IMR-90 (cell line): ENCODE measurements around the gene TRIO. TPM values are rescaled to one million over a fixed set of nuclear protein-coding genes. Genes with fewer than 3 reads are reported as not detected.

ENCODE experiments used
- ATAC-seq: fragments of 200-7000 bp; cut with Tn5 transposase; 2 replicates; pipeline ENCODE4 v1.9.1; 2020; ENCODE audit warnings: low read depth, mild to moderate bottlenecking, moderate library complexity
- BruUV-seq: library from RNA; stranded (reverse); fragments of 400-500 nt; replicated peaks from 2 replicates; lab custom pipeline; 2021; lab: Mats Ljungman, UMichigan
- CTCF ChIA-PET: fragments of 300-600 bp; formaldehyde crosslinking; extraction: SDS; loops from one replicate; lab custom pipeline; 2021; ENCODE audit warnings: antibody characterized with exemption; lab: Yijun Ruan, JAX
- POLR2A ChIA-PET: fragments of 300-600 bp; sonication (Branson Sonifier 250); formaldehyde crosslinking; loops from one replicate; lab custom pipeline; 2022; ENCODE audit warnings: antibody characterized with exemption; ENCODE audit not compliant: unreplicated experiment; lab: Charles Lee
- DNase-seq: peaks from one replicate; pipeline ENCODE4 v3.0.0; 2013
- H2AFZ ChIP-seq: replicated peaks from 2 replicates; pipeline ENCODE3; 2013; ENCODE audit warnings: low read length, mild to moderate bottlenecking; ENCODE audit not compliant: poor library complexity
- H2AK5ac ChIP-seq: 2 replicates; pipeline ENCODE4 v1.6.1; 2013; ENCODE audit warnings: low read depth, low read length, inconsistent platforms
- H2AK9ac ChIP-seq: replicated peaks from 2 replicates; pipeline ENCODE3; 2013; ENCODE audit warnings: mild to moderate bottlenecking, low read depth, low read length, moderate library complexity; ENCODE audit not compliant: poor library complexity
- H2BK120ac ChIP-seq: 2 replicates; pipeline ENCODE4 v1.6.1; 2013; ENCODE audit warnings: low read depth, low read length, inconsistent platforms
- H2BK15ac ChIP-seq: 3 replicates; pipeline ENCODE4 v1.6.1; 2013; ENCODE audit warnings: low read depth, low read length, inconsistent platforms
- H2BK20ac ChIP-seq: 2 replicates; pipeline ENCODE4 v1.6.1; 2013; ENCODE audit warnings: low read depth, mild to moderate bottlenecking, inconsistent platforms, low read length, moderate library complexity
- H2BK5ac ChIP-seq: 2 replicates; pipeline ENCODE4 v1.6.1; 2013; ENCODE audit warnings: mild to moderate bottlenecking, low read depth, low read length, inconsistent platforms; ENCODE audit not compliant: poor library complexity, severe bottlenecking
- H3K14ac ChIP-seq: replicated peaks from 2 replicates; pipeline ENCODE4 v1.6.1; 2013; ENCODE audit warnings: low read depth, low read length, inconsistent platforms
- H3K18ac ChIP-seq: 2 replicates; pipeline ENCODE4 v1.6.1; 2013; ENCODE audit warnings: low read depth, low read length, control low read depth
- H3K23ac ChIP-seq: 2 replicates; pipeline ENCODE4 v1.6.1; 2013; ENCODE audit warnings: low read depth, low read length, inconsistent platforms
- H3K27ac ChIP-seq: 2 replicates; pipeline ENCODE4 v1.5.1; 2013; ENCODE audit warnings: mild to moderate bottlenecking, control low read depth, low read length; ENCODE audit not compliant: insufficient read depth
- H3K27me3 ChIP-seq: 2 replicates; pipeline ENCODE4 v1.6.1; 2013; ENCODE audit warnings: low read length; ENCODE audit not compliant: control insufficient read depth, insufficient read depth
- H3K36me3 ChIP-seq: 2 replicates; pipeline ENCODE4 v1.6.1; 2013; ENCODE audit warnings: low read length, mixed read lengths; ENCODE audit not compliant: control insufficient read depth, insufficient read depth
- H3K4ac ChIP-seq: 2 replicates; pipeline ENCODE4 v1.6.1; 2013; ENCODE audit warnings: low read depth, low read length, inconsistent platforms
- H3K4me1 ChIP-seq: 2 replicates; pipeline ENCODE4 v1.6.1; 2013; ENCODE audit warnings: low read length, mixed read lengths; ENCODE audit not compliant: control insufficient read depth, insufficient read depth
- H3K4me2 ChIP-seq: 2 replicates; pipeline ENCODE4 v1.6.1; 2013; ENCODE audit warnings: low read depth, mild to moderate bottlenecking, control low read depth, low read length, moderate library complexity
- H3K4me3 ChIP-seq: 2 replicates; pipeline ENCODE4 v1.5.1; 2013; ENCODE audit warnings: low read depth, mild to moderate bottlenecking, control low read depth, low read length, moderate library complexity; ENCODE audit not compliant: insufficient read depth
- H3K56ac ChIP-seq: 2 replicates; pipeline ENCODE4 v1.6.1; 2013; ENCODE audit warnings: low read length, inconsistent platforms; ENCODE audit not compliant: insufficient read depth; ENCODE audit errors: extremely low read depth
- H3K79me1 ChIP-seq, 2 experiments: 2 replicates each; pipeline ENCODE4 v1.6.1; 2013; ENCODE audit warnings: low read length in 2 of 2, inconsistent platforms in 1 of 2, low read depth in 1 of 2
- H3K9ac ChIP-seq: 2 replicates; pipeline ENCODE4 v1.6.1; 2013; ENCODE audit warnings: low read depth, low read length, control low read depth
- H3K9me1 ChIP-seq: 2 replicates; pipeline ENCODE4 v1.6.1; 2013; ENCODE audit warnings: low read length, inconsistent platforms; ENCODE audit not compliant: insufficient read depth
- H3K9me3 ChIP-seq: 2 replicates; pipeline ENCODE4 v1.6.1; 2013; ENCODE audit warnings: low read length; ENCODE audit not compliant: control insufficient read depth, insufficient read depth
- H4K20me1 ChIP-seq: 2 replicates; pipeline ENCODE4 v1.6.1; 2013; ENCODE audit warnings: low read length, inconsistent platforms; ENCODE audit not compliant: insufficient read depth
- H4K5ac ChIP-seq: 2 replicates; pipeline ENCODE4 v1.6.1; 2013; ENCODE audit warnings: mild to moderate bottlenecking, low read depth, low read length, control low read depth
- H4K8ac ChIP-seq, 2 experiments: 2 replicates each; pipeline ENCODE4 v1.6.1; 2013; ENCODE audit warnings: low read depth in 2 of 2, low read length in 2 of 2, control low read depth in 1 of 2, inconsistent platforms in 1 of 2
- H4K91ac ChIP-seq: 2 replicates; pipeline ENCODE4 v1.6.1; 2013; ENCODE audit warnings: low read depth, low read length, inconsistent platforms; ENCODE audit not compliant: insufficient read depth
- POLR2A ChIP-seq: IDR thresholded peaks from 2 replicates; pipeline ENCODE4 v1.6.1; 2012; ENCODE audit warnings: mild to moderate bottlenecking, low read depth, low read length
- SMC3 ChIP-seq: fragments of 150-350 bp; IDR thresholded peaks from 2 replicates; pipeline ENCODE4 v1.6.1; 2016; ENCODE audit warnings: low read depth, mild to moderate bottlenecking, antibody characterized with exemption, low read length, moderate library complexity
- WGBS, 2 experiments: methylation state at CpG; one replicate each; pipeline versions ENCODE4 v1.1.5 to v1.1.7; 2013; ENCODE audit warnings: missing lambda C conversion rate in 2 of 2; ENCODE audit not compliant: insufficient read length in 1 of 2; ENCODE audit errors: extremely low coverage in 2 of 2; 5-methylcytosine and 5-hydroxymethylcytosine counted together
- dilution Hi-C: fragments of 300-500 bp; cut with HindIII; formaldehyde crosslinking; loops from one replicate; pipeline ENCODE4 v1.14.3; 2018; ENCODE audit warnings: low sequenced_read_pairs; ENCODE audit not compliant: unreplicated experiment
- in situ Hi-C: fragments of 300-500 bp; cut with MboI; formaldehyde crosslinking; loops from 3 replicates; pipeline ENCODE4 v1.14.3; 2019; ENCODE audit warnings: low sequenced_read_pairs, inconsistent platforms, mixed read lengths
- intact Hi-C: fragments of 100-400 bp; cut with micrococcal nuclease; formaldehyde crosslinking; loops from 2 replicates; pipeline ENCODE4 v1.10.0; 2022
- polyA plus RNA-seq, 3 experiments: library from polyadenylated mRNA; depleted of rRNA; stranded (reverse); fragments of >200 nt; gene quantifications; 2 replicates each; pipeline ENCODE4 v1.2.3, GENCODE V29; 2012; ENCODE audit warnings: low replicate concordance in 1 of 3
- total RNA-seq: library from RNA; depleted of rRNA; stranded (reverse); fragments of >200 nt; gene quantifications from 2 replicates; pipeline ENCODE4 v1.2.3, GENCODE V29; 2012

Gene TRIO
- total and polyA plus RNA-seq, 2 of the 4 experiments (the other 2 are of a cell fraction), result 206 to 522 TPM

DNA sequence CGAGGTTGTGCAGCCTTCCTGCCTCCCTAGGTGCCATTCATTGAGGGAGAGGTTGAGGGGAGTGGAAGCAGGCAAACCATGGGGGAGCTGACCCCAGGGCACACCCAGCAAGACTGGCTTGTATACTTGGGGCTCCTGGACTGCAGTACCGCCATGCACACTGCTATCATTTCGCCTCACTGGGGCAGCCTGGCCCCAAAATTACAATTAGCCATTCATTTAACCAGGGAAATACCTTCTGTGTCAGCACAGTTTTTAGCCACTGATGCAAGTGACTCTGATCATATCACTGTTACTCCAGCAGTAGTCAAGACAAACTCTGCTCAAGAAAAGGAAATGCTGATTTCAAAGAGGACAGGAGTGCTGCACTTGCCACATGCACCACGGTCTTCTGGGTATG lies 109.7 kb downstream of the TRIO start:
- Histone ChIP-seq H3K4me1 (peaks cover 46% of the 10 kb centered on the region), H2AK5ac (no peak overlapping the region), H4K8ac (no peak overlapping the region), H3K4me3 (no peak overlapping the region), H2BK120ac (no peak overlapping the region), H3K23ac (no peak overlapping the region), H2BK5ac (no peak overlapping the region), H3K79me1 (peaks cover 0 to 58% of the 10 kb centered on the region in 2 experiments; a peak in 2 of 4 replicates), H2BK20ac (no peak overlapping the region), H3K4me2 (no peak overlapping the region), H3K4ac (no peak overlapping the region), H3K27me3 (no peaks in the 10 kb centered on the region), H3K27ac (peak overlapping the region; percentile 6; the same call in 1 of the 2 replicates), H3K18ac (no peak overlapping the region), H4K91ac (no peak overlapping the region), H3K9me1 (peaks cover 37% of the 10 kb centered on the region), H2AK9ac (peak overlapping the region; percentile 43), H4K5ac (no peak overlapping the region), H2AFZ (no peak overlapping the region), H3K9me3 (peaks cover 4% of the 10 kb centered on the region; the same call in 1 of the 2 replicates), H2BK15ac (no peak overlapping the region), H3K14ac (no peak overlapping the region), H3K36me3 (peaks cover 21% of the 10 kb centered on the region), H3K56ac (no peak overlapping the region), H4K20me1 (peaks cover 97% of the 10 kb centered on the region), H3K9ac (no peak overlapping the region)
- ATAC-seq (no peak), DNase-seq (no peak)
- POLR2A ChIA-PET, result no interaction called here
- 0 out of 2 replicates have a peak, but pooled peaks have one; percentile 34 for TF ChIP-seq POLR2A
- TF ChIP-seq SMC3, result no peak
- dilution Hi-C loops, result no loop called here
- intact Hi-C loops, result no loop called here
- WGBS, 2 experiments, result 92% methylated on average over 2 of the region's 4 CpGs; no CpG with 5 or more reads in 1 of the 2 experiments
- in situ Hi-C loops, result no loop called here
- no TSS peak for BruUV-seq
- CTCF ChIA-PET, result no interaction called here
